ENCODE results near the gene PTRH1. TPM values are rescaled to one million over a fixed set of nuclear protein-coding genes. Genes with fewer than 3 reads are reported as not detected.

PTRH1 gene
- total and polyA plus RNA-seq, 12 donors = 3.4 to 48.8 (median 24.3) TPM

DNA sequence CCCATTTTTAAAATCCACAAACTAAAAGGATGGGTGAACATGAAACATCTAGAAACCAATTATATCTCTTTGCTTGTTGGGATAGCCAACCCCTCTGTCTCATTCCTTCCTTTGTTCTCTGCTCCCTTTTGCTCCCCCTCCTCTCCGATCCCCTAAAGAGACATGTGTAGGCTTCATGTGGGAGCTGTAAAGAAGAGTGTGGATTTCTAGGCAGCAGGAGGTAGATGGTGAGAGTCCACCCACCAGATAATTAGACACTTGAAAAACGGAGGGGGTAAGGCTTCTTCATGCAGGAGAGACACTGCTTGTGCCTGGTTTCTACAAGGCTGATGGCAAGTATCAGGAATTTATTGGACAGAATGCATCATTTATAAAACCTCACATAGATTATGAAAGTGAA, 36.0 kb downstream of the PTRH1 start:
- peaks cover 0 to 77% of the 10 kb centered on the region in 2 donors for H3K36me3 ChIP-seq (replicated peaks in 1 of 2)
- no peak for DNase-seq
- no peaks in the 10 kb centered on the region for H3K9me3 ChIP-seq (replicated peaks in 1 of 3)
- WGBS, 4 donors = 75 to 86% (median 79%) methylated on average over 2 of the region's 2 CpGs
- TF ChIP-seq, protein P1, sequence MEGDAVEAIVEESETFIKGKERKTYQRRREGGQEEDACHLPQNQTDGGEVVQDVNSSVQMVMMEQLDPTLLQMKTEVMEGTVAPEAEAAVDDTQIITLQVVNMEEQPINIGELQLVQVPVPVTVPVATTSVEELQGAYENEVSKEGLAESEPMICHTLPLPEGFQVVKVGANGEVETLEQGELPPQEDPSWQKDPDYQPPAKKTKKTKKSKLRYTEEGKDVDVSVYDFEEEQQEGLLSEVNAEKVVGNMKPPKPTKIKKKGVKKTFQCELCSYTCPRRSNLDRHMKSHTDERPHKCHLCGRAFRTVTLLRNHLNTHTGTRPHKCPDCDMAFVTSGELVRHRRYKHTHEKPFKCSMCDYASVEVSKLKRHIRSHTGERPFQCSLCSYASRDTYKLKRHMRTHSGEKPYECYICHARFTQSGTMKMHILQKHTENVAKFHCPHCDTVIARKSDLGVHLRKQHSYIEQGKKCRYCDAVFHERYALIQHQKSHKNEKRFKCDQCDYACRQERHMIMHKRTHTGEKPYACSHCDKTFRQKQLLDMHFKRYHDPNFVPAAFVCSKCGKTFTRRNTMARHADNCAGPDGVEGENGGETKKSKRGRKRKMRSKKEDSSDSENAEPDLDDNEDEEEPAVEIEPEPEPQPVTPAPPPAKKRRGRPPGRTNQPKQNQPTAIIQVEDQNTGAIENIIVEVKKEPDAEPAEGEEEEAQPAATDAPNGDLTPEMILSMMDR (IDR thresholded peaks at IDR 0.05) = no peak
- TF ChIP-seq POLR2A (IDR thresholded peaks at IDR 0.05) = no peak
- no peak overlapping the region for H3K27ac ChIP-seq
- H3K4me1 ChIP-seq (replicated peaks in 1 of 2) = peaks cover 7 to 13% of the 10 kb centered on the region in 2 donors
- no peak overlapping the region for H3K4me3 ChIP-seq
- intact Hi-C loops (cut with DNase I) = no loop called here
- H3K27me3 ChIP-seq = no peaks in the 10 kb centered on the region

DNA sequence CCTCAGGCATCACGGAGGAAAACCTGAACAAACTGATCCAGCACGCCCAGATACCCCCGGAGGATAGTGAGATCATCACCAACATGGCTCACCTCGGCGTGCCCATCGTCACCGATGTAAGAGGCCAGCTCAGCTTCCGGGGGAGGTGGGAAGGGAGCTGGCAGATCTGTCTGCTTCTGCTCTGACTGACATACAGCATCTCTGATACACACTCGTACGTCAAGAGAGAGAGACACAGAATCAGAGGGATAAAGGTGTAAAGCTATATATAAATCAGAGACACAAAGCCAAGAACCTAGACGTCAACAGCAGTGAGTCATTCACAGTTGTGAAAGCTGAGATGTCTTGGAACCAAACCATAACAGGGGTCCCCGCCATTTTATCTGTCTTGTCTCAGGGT, 38.8 kb downstream of the PTRH1 start:
- H3K27ac ChIP-seq = no peak overlapping the region
- intact Hi-C loops (cut with DNase I) = no loop called here
- H3K4me3 ChIP-seq = no peak overlapping the region
- peaks cover 0 to 70% of the 10 kb centered on the region in 2 donors for H3K36me3 ChIP-seq (replicated peaks in 1 of 2)
- no peaks in the 10 kb centered on the region for H3K9me3 ChIP-seq (replicated peaks in 1 of 3)
- TF ChIP-seq, protein P1 (IDR thresholded peaks at IDR 0.05) = no peak
- no peak for TF ChIP-seq POLR2A (IDR thresholded peaks at IDR 0.05)
- H3K27me3 ChIP-seq = no peaks in the 10 kb centered on the region
- no peak for DNase-seq
- no peaks in the 10 kb centered on the region for H3K4me1 ChIP-seq (replicated peaks in 1 of 2)
- 81 to 91% (median 87%) methylated on average over 9 to 12 of the region's 12 CpGs for WGBS, 4 donors

DNA sequence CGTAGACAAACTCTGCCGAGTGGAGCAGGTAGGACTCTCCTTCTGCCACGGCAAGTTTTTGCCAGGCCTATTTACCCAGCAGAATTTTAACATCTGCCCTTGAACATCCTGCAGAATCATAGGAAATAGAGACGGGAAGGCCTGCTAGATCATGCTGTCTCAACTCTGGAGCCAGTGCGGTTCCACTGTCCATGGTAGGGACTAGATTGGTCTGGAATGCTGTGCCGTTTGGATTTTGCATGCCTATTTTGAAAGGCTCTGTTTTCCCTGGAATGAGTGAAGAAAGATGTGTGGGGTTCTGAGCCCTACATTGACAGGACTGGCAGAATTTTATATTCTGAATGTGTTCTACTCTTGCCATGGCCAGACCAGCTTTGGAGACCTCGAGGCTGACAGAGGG, 42.2 kb downstream of the PTRH1 start:
- peaks cover 0 to 51% of the 10 kb centered on the region in 2 donors for H3K36me3 ChIP-seq (replicated peaks in 1 of 2)
- H3K27me3 ChIP-seq = no peaks in the 10 kb centered on the region
- no peak for DNase-seq
- TF ChIP-seq, protein P1 (IDR thresholded peaks at IDR 0.05) = no peak
- no peak for TF ChIP-seq POLR2A (IDR thresholded peaks at IDR 0.05)
- H3K4me3 ChIP-seq = no peak overlapping the region
- H3K27ac ChIP-seq = no peak overlapping the region
- H3K9me3 ChIP-seq (replicated peaks in 1 of 3) = no peaks in the 10 kb centered on the region
- intact Hi-C loops (cut with DNase I) = no loop called here
- 88 to 94% (median 90%) methylated on average over 7 of the region's 7 CpGs for WGBS, 4 donors
- H3K4me1 ChIP-seq (replicated peaks in 1 of 2) = no peaks in the 10 kb centered on the region

DNA sequence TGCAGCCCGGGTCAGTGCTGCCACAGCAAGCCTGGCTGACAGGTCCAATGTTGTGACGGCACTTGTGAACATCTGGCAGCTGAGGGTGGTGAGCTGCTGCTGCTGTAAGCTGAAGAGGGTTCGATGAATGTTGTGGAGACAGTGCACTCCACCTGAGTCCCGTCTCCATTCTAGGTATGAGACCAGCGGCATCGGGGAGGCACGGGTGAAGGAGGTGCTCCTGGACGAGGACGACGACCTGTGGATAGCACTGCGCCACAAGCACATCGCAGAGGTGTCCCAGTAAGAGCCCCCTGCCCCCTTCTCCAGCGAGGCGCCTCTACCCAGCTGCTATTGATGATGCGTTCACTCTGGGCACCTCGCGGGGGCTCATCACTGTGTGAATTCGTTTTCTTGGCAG, 47.6 kb downstream of the PTRH1 start:
- 89 to 94% (median 93%) methylated on average over 17 to 18 of the region's 18 CpGs for WGBS, 4 donors
- no peak overlapping the region for H3K4me3 ChIP-seq
- no peak for DNase-seq
- H3K36me3 ChIP-seq (replicated peaks in 1 of 2) = peaks cover 0 to 49% of the 10 kb centered on the region in 2 donors
- H3K4me1 ChIP-seq (replicated peaks in 1 of 2) = no peaks in the 10 kb centered on the region
- peak overlapping the region in 1 of 5 donors; percentile 7 for H3K27ac ChIP-seq
- TF ChIP-seq, protein P1 (IDR thresholded peaks at IDR 0.05) = no peak
- no peak for TF ChIP-seq POLR2A (IDR thresholded peaks at IDR 0.05)
- intact Hi-C loops (cut with DNase I) = no loop called here
- no peaks in the 10 kb centered on the region for H3K9me3 ChIP-seq (replicated peaks in 1 of 3)
- no peaks in the 10 kb centered on the region for H3K27me3 ChIP-seq

Measured in adrenal gland (tissue), 12 donors.